ENCODE results near the gene TTC9. TPM values are rescaled to one million over a fixed set of nuclear protein-coding genes. Genes with fewer than 3 reads are reported as not detected.
"Not testable (repeated sequence)": the region's sequence is repeated elsewhere in the genome, so short reads cannot be mapped to it uniquely, and the experiment has no call there.

Gene TTC9
- polyA plus RNA-seq, 2 of the 4 experiments (the other 2 are of a cell fraction) = 1.3 to 2.0 TPM

GRCh38 chr14:70702161-70702560 lies 60.4 kb downstream of the TTC9 start:
- ATAC-seq = no peak

GRCh38 chr14:70703621-70704168 lies 62.0 kb downstream of the TTC9 start:
- H3K4me3 ChIP-seq; DNase-seq (ENCODE audit: low read depth in 1 of 2, low spot score in 1 of 2); FAIRE-seq; POLR2A ChIA-PET; H3K27ac ChIP-seq; H3K4me2 ChIP-seq; H3K9me3 ChIP-seq; ATAC-seq: not testable (repeated sequence)
- WGBS (ENCODE audit: missing lambda C conversion rate) = 58% methylated on average over 1 of the region's 1 CpG
- peaks cover 18% of the 10 kb centered on the region for H3K4me1 ChIP-seq
- CTCF ChIA-PET = interaction anchor here (1.6 kb wide), 1 partner anchor 9 kb away, joined by 7 read pairs; no protein-coding TSS in a partner anchor

More at GRCh38 chr14:70702161-70702560, 60.4 kb downstream of the TTC9 start:
- WGBS (ENCODE audit: missing lambda C conversion rate) = 33% methylated on average over 3 of the region's 3 CpGs
- FAIRE-seq (no peak), DNase-seq (ENCODE audit: low read depth in 1 of 2, low spot score in 1 of 2) (no peak)
- TF ChIP-seq E2F6 (IDR thresholded peaks at IDR 0.05; ENCODE audit: borderline replicate concordance, low read depth) (no peak), SREBF2 (IDR thresholded peaks at IDR 0.05) (no peak), BHLHE40 (IDR thresholded peaks at IDR 0.05; ENCODE audit: low read depth, low read length) (no peak), HMGXB4 (CRISPR knock-in tag; IDR thresholded peaks at IDR 0.05; ENCODE audit: borderline replicate concordance) (no peak), ESRRA (IDR thresholded peaks at IDR 0.05; ENCODE audit: borderline replicate concordance, low read length) (no peak), HOXB5 (CRISPR knock-in tag; IDR thresholded peaks at IDR 0.05) (no peak), NPAS2 (CRISPR knock-in tag; IDR thresholded peaks at IDR 0.05; ENCODE audit: borderline replicate concordance) (no peak), BCL3 (IDR thresholded peaks at IDR 0.05) (no peak), ZFP36 (IDR thresholded peaks at IDR 0.05; ENCODE audit: borderline replicate concordance, partially characterized antibody) (no peak), KDM5A (IDR thresholded peaks at IDR 0.05) (no peak), ZC3H11A (IDR thresholded peaks at IDR 0.05) (no peak), CTCF (IDR thresholded peaks at IDR 0.05) (no peak), HES2 (IDR thresholded peaks at IDR 0.05) (no peak), PBX3 (IDR thresholded peaks at IDR 0.05) (no peak), ATOH8 (CRISPR knock-in tag; IDR thresholded peaks at IDR 0.05; ENCODE audit: low read depth) (no peak), FOXS1 (CRISPR knock-in tag; IDR thresholded peaks at IDR 0.05) (no peak), FOSB (CRISPR knock-in tag; IDR thresholded peaks at IDR 0.05) (no peak), HOXA7 (CRISPR knock-in tag; IDR thresholded peaks at IDR 0.05) (no peak), JUNB (IDR thresholded peaks at IDR 0.05) (no peak), NR3C1 (IDR thresholded peaks at IDR 0.05) (no peak)
- no peak overlapping the region for H3K4me3 ChIP-seq
- POLR2A ChIA-PET = no interaction called here
- no peak overlapping the region for H3K27ac ChIP-seq
- H3K9me3 ChIP-seq = no peaks in the 10 kb centered on the region
- CTCF ChIA-PET = interaction anchor here (1.0 to 1.1 kb wide), 3 partner anchors 12 to 628 kb away, joined by 3 read pairs; no protein-coding TSS in a partner anchor
- H3K4me1 ChIP-seq = peaks cover 28% of the 10 kb centered on the region
- H3K4me2 ChIP-seq = no peak overlapping the region
